Progenitor cell of endocrine pancreas (in vitro differentiated cells): ENCODE results near the gene ATXN10. TPM values are rescaled to one million over a fixed set of nuclear protein-coding genes. Genes with fewer than 3 reads are reported as not detected.

ENCODE experiments used
- DNase-seq: peaks from one replicate; pipeline ENCODE4 v3.0.0; 2021; ENCODE audit warnings: low spot score; ENCODE audit not compliant: unreplicated experiment
- H3K27ac Mint-ChIP-seq: 2 replicates; pipeline ENCODE4 v1.8.0; 2021; ENCODE audit warnings: mild to moderate bottlenecking, moderate library complexity, mixed read lengths
- H3K27me3 Mint-ChIP-seq: 2 replicates; pipeline ENCODE4 v1.8.0; 2021; ENCODE audit warnings: mixed read lengths
- H3K36me3 Mint-ChIP-seq: 2 replicates; pipeline ENCODE4 v1.8.0; 2022; ENCODE audit warnings: mixed read lengths; ENCODE audit not compliant: insufficient read depth
- H3K4me1 Mint-ChIP-seq: 2 replicates; pipeline ENCODE4 v1.8.0; 2021; ENCODE audit warnings: low read depth, mixed read lengths
- H3K4me3 Mint-ChIP-seq: 2 replicates; pipeline ENCODE4 v1.8.0; 2021; ENCODE audit warnings: low read depth, mild to moderate bottlenecking, moderate library complexity, mixed read lengths
- H3K9me3 Mint-ChIP-seq: 2 replicates; pipeline ENCODE4 v1.8.0; 2021; ENCODE audit warnings: low read depth, mixed read lengths
- total RNA-seq: library from RNA; stranded (reverse); gene quantifications from 2 replicates; pipeline ENCODE4 v1.2.1, GENCODE V29; 2021
- TF ChIP-seq, protein P1 (sequence below): fragments of 200-600 bp; sonication (generic); IDR thresholded peaks from one replicate; pipeline ENCODE4 v1.5.0; 2021; ENCODE audit warnings: antibody characterized with exemption, mild to moderate bottlenecking; ENCODE audit not compliant: unreplicated experiment

The ATXN10 gene
- total RNA-seq, 1 donor from 2014 or later: 177 TPM

DNA sequence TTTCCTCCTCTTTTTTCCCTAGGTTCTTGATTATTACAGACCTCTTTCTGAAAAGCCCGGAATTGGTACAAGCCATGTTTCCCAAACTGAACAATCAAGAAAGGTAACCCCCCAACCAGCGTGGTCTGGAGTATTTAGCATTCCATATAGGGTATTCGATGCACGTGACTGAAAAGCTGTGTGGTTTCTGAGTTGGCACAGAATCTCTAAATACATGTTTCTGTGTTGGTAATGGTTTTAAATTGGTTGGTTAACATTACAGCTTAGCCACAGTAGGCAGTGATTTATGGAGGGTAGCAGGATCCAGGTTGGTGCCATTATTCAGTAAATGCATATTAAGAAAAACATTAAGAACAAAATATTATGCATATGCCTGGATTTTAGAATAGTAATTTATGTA is 46.8 kb downstream of the ATXN10 start:
- Mint-ChIP-seq H3K27me3 (no peaks in the 10 kb centered on the region), H3K4me1 (peaks cover 6% of the 10 kb centered on the region), H3K4me3 (no peak overlapping the region), H3K36me3 (peaks cover 13% of the 10 kb centered on the region), H3K9me3 (no peaks in the 10 kb centered on the region), H3K27ac (no peak overlapping the region)
- no peak for DNase-seq
- TF ChIP-seq, protein P1, sequence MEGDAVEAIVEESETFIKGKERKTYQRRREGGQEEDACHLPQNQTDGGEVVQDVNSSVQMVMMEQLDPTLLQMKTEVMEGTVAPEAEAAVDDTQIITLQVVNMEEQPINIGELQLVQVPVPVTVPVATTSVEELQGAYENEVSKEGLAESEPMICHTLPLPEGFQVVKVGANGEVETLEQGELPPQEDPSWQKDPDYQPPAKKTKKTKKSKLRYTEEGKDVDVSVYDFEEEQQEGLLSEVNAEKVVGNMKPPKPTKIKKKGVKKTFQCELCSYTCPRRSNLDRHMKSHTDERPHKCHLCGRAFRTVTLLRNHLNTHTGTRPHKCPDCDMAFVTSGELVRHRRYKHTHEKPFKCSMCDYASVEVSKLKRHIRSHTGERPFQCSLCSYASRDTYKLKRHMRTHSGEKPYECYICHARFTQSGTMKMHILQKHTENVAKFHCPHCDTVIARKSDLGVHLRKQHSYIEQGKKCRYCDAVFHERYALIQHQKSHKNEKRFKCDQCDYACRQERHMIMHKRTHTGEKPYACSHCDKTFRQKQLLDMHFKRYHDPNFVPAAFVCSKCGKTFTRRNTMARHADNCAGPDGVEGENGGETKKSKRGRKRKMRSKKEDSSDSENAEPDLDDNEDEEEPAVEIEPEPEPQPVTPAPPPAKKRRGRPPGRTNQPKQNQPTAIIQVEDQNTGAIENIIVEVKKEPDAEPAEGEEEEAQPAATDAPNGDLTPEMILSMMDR: no peak

DNA sequence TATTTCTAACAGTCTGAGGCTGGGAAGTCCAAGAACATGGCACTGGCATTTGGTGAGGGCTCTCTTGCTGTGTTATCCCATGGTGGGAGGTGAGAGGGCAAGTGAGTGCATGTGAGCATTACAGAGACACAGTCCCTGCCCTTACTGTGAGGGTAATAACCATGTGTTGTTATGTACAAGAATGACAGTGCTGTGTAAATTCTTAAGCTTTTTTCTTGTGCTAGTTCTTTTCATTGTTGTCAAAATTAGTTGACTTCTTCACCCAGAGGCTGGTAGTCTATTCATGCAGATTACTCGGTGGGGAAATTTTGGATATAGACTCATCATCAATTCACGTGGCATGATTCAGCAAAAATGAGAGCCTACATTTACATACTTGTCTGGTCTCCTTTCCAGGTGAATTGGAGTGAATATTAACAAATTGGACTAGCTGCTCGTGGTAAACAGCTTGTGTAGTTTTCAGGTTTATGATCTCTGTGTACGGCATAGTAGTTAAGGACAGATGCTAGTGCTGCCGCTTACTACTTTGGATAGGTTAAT is 49.3 kb downstream of the ATXN10 start:
- H3K9me3 Mint-ChIP-seq: no peaks in the 10 kb centered on the region

DNA sequence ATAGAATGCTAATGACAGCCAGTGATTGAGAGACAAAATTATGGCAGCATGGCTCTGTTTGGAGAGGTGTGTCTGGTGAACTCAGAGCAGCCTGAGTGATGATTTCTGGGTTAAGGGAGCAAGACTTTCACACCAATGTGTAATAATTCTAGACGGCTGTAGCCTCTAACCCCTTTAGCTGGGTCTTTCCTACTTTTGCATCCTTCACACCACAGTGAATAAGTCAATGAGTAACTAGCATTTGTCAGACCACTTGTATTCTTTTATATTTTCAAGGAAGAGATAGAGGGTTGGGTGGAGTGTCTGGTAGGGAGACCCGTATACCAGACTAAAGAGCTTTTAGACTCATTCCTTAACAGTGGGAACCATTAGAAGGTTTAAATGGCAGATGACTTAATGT is 50.4 kb downstream of the ATXN10 start:
- Mint-ChIP-seq H3K4me3 (no peak overlapping the region), H3K36me3 (peaks cover 12% of the 10 kb centered on the region), H3K27me3 (no peaks in the 10 kb centered on the region), H3K27ac (no peak overlapping the region), H3K9me3 (no peaks in the 10 kb centered on the region), H3K4me1 (peaks cover 11% of the 10 kb centered on the region)
- DNase-seq: no peak
- TF ChIP-seq, protein P1: no peak

More for the DNA sequence above, 49.3 kb downstream of the ATXN10 start:
- no peak for DNase-seq
- Mint-ChIP-seq H3K27ac (no peak overlapping the region), H3K27me3 (no peaks in the 10 kb centered on the region), H3K36me3 (peaks cover 12% of the 10 kb centered on the region), H3K4me3 (no peak overlapping the region), H3K4me1 (peaks cover 11% of the 10 kb centered on the region)
- TF ChIP-seq, protein P1: no peak

DNA sequence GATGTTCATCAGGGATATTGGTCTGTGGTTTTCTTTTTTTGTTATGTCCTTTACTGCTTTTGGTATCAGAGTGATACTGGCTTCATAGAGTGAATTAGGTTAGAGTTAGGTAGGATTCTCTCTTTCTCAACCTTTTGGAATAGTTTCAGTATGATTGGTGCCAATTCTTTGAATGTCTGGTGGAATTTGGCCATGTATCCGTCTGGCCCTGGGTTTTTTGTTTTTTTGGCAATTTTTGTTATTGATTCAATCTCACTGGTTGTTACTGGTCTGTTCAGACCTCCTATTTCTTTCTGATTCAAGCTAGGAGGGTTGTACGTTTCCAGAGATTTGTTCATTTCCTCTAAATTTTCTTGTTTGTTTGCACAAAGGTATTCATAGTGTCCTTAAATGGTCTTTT is 54.4 kb downstream of the ATXN10 start:
- Mint-ChIP-seq H3K4me3 (no peak overlapping the region), H3K27me3 (no peaks in the 10 kb centered on the region), H3K9me3 (no peaks in the 10 kb centered on the region), H3K4me1 (peaks cover 19% of the 10 kb centered on the region), H3K27ac (no peak overlapping the region), H3K36me3 (peaks cover 7% of the 10 kb centered on the region)
- TF ChIP-seq, protein P1: no peak
- DNase-seq: no peak

DNA sequence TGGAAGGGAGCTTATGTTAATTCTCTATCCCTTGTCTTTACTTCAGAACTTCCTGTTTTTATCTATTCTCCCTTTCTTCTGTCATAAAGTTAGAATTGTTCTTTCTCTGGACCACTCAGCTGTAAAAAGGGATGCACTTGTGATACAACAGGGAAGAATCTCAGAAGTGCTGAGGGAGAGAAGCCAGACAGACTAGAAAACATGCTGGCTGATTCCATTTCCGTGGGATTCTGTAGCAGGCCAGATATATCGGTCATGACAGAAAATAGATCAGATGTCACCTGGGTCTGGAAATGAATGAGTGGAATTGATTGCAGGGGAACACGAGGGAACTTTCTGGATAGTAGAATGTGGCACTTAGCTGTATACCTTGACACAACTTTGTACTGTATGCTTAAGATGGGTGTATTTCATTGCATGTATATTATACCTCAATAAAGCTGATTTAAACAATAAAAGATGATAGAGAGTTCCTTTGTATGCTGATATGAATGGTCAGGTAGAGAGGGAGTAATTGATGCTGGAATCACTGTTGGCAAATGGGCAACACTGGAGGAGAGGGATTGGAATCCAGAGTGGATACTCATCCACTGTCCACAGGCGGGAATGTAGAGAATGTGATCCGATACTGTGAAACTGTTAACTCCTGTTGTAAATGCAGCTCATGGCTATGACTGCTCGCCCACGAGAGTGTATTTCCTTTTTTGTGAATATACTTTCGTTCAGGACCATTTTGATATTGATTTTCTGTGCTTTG is 59.6 kb downstream of the ATXN10 start:
- no peak for DNase-seq
- Mint-ChIP-seq H3K4me3 (no peak overlapping the region), H3K27ac (no peak overlapping the region), H3K36me3 (peaks cover 4% of the 10 kb centered on the region), H3K4me1 (peaks cover 25% of the 10 kb centered on the region), H3K9me3 (no peaks in the 10 kb centered on the region), H3K27me3 (no peaks in the 10 kb centered on the region)
- TF ChIP-seq, protein P1: no peak
